ENCODE measurements around the gene ARPC1B. TPM values are rescaled to one million over a fixed set of nuclear protein-coding genes. Genes with fewer than 3 reads are reported as not detected.
A peak's percentile ranks its signal among the peaks of the same experiment; 100 is the strongest.

ARPC1B gene
- total and polyA plus RNA-seq, 9 of the 15 experiments (the other 6 are each of a cell fraction or from before 2014, with no cell fraction given): 6.7 to 357 (median 211) TPM

GRCh38 chr7:99407872-99408378, 33.4 kb downstream of the ARPC1B start (continued):
- no peak for TF ChIP-seq ZNF280B (CRISPR knock-in tag; IDR thresholded peaks at IDR 0.05)
- no peak for TF ChIP-seq ZBTB11 (CRISPR knock-in tag; IDR thresholded peaks at IDR 0.05)
- no peak; the same call in 1 of the 2 replicates for TF ChIP-seq BACH1 (tag; IDR thresholded peaks at IDR 0.05)
- no peak for TF ChIP-seq ZZZ3 (IDR thresholded peaks at IDR 0.05)
- TF ChIP-seq ZNF644 (tag; IDR thresholded peaks at IDR 0.05; ENCODE audit: low read depth): no peak
- TF ChIP-seq BRD4 (IDR thresholded peaks at IDR 0.05): no peak
- no peak for TF ChIP-seq NR0B1 (IDR thresholded peaks at IDR 0.05; ENCODE audit: partially characterized antibody)
- TF ChIP-seq HBP1 (CRISPR knock-in tag; IDR thresholded peaks at IDR 0.05): 0 out of 2 replicates have a peak, but pooled peaks have one; percentile 5
- no peak for TF ChIP-seq ZNF239 (CRISPR knock-in tag; IDR thresholded peaks at IDR 0.05)
- no peak for TF ChIP-seq MCM3 (IDR thresholded peaks at IDR 0.05)
- no peak for TF ChIP-seq ZNF277 (CRISPR knock-in tag; IDR thresholded peaks at IDR 0.05; ENCODE audit: borderline replicate concordance)
- TF ChIP-seq ZNF766 (CRISPR knock-in tag; conservative IDR thresholded peaks at IDR 0.05): no peak
- TF ChIP-seq ZBTB43 (CRISPR knock-in tag; IDR thresholded peaks at IDR 0.05): no peak
- TF ChIP-seq ZFPM2 (CRISPR knock-in tag; IDR thresholded peaks at IDR 0.05): no peak
- no peak for TF ChIP-seq PREB (CRISPR knock-in tag; IDR thresholded peaks at IDR 0.05)

Measured in K562 (cell line).